Mucosa of gallbladder (tissue), 1 donor: ENCODE results near the gene MAGI2. TPM values are rescaled to one million over a fixed set of nuclear protein-coding genes. Genes with fewer than 3 reads are reported as not detected.

ENCODE experiments used
- DNase-seq: peaks from one replicate; pipeline ENCODE4 v3.0.0-alpha.2; 2020; ENCODE audit warnings: low spot score
- total RNA-seq: library from RNA; stranded (reverse); gene quantifications from one replicate; pipeline ENCODE4 v1.2.1, GENCODE V29; 2021
- donor health status: DM: no; HTN: no; CAD: no.

The MAGI2 gene
- total RNA-seq, 1 donor from 2014 or later = 10.6 TPM

- no peak for DNase-seq
These were observed 963.8 kb downstream of the MAGI2 start for GRCh38 chr7:78489476-78490240.

GRCh38 chr7:78487464-78487863, 966.0 kb downstream of the MAGI2 start:
- DNase-seq = no peak

GRCh38 chr7:78479348-78479747, 974.1 kb downstream of the MAGI2 start:
- DNase-seq = no peak

GRCh38 chr7:78476851-78477405, 976.5 kb downstream of the MAGI2 start:
- no peak for DNase-seq

GRCh38 chr7:78473571-78474301, 979.7 kb downstream of the MAGI2 start:
- DNase-seq = no peak

- no peak for DNase-seq
These were observed 980.4 kb downstream of the MAGI2 start for GRCh38 chr7:78473021-78473420.

- no peak for DNase-seq
These were observed 980.9 kb downstream of the MAGI2 start for GRCh38 chr7:78472519-78472918.

- DNase-seq = no peak
These were observed 987.6 kb downstream of the MAGI2 start for GRCh38 chr7:78465894-78466293.

- DNase-seq = no peak
These were observed 990.4 kb downstream of the MAGI2 start for GRCh38 chr7:78463039-78463438.

- no peak for DNase-seq
These were observed 1002.8 kb downstream of the MAGI2 start for GRCh38 chr7:78450706-78451105.

GRCh38 chr7:78448911-78449310, 1004.6 kb downstream of the MAGI2 start:
- DNase-seq = no peak

GRCh38 chr7:78444267-78444666, 1009.2 kb downstream of the MAGI2 start:
- DNase-seq = no peak

GRCh38 chr7:78443811-78444210, 1009.7 kb downstream of the MAGI2 start:
- no peak for DNase-seq

GRCh38 chr7:78441737-78442136, 1011.7 kb downstream of the MAGI2 start:
- no peak for DNase-seq

- DNase-seq = no peak
These were observed 1015.0 kb downstream of the MAGI2 start for GRCh38 chr7:78438433-78438832.

GRCh38 chr7:78437118-78437517, 1016.3 kb downstream of the MAGI2 start:
- no peak for DNase-seq

GRCh38 chr7:78435355-78435754, 1018.1 kb downstream of the MAGI2 start:
- no peak for DNase-seq

GRCh38 chr7:78434281-78434680, 1019.2 kb downstream of the MAGI2 start:
- DNase-seq = no peak

- DNase-seq = no peak
These were observed 1020.0 kb downstream of the MAGI2 start for GRCh38 chr7:78433421-78433820.

GRCh38 chr7:78429878-78430277, 1023.6 kb downstream of the MAGI2 start:
- DNase-seq = no peak

- DNase-seq = no peak
These were observed 1026.3 kb downstream of the MAGI2 start for GRCh38 chr7:78427209-78427608.

- no peak for DNase-seq
These were observed 1033.5 kb downstream of the MAGI2 start for GRCh38 chr7:78420001-78420400.
